B cell (primary cell): ENCODE data around the gene GPR162.

Experiments
- CTCF ChIP-seq: fragments of 200-600 bp; IDR thresholded peaks from one replicate; pipeline ENCODE4 v1.8.0; 2022; ENCODE audit warnings: antibody characterized with exemption, mild to moderate bottlenecking
- EZH2 ChIP-seq: IDR thresholded peaks from 2 replicates; pipeline ENCODE4 v1.6.1; 2012; ENCODE audit warnings: borderline replicate concordance, low read depth, mild to moderate bottlenecking, moderate library complexity, low read length; ENCODE audit not compliant: insufficient read depth, poor library complexity, severe bottlenecking

- TF ChIP-seq CTCF (no peak), EZH2 (no peak)
Measured at GRCh38 chr12:6834254-6834653, 12.6 kb downstream of the GPR162 start.
